ENCODE data around the gene MAPT. TPM values are rescaled to one million over a fixed set of nuclear protein-coding genes. Genes with fewer than 3 reads are reported as not detected.
A peak's percentile ranks its signal among the peaks of the same experiment; 100 is the strongest.

The MAPT gene
- total RNA-seq, 1 donor from 2014 or later, result 0.28 TPM

- Mint-ChIP-seq H3K4me1 (ENCODE audit: unreplicated experiment) (no peaks in the 10 kb centered on the region), H3K4me3 (ENCODE audit: unreplicated experiment) (no peak overlapping the region), H3K27ac (ENCODE audit: unreplicated experiment) (no peak overlapping the region), H3K27me3 (ENCODE audit: unreplicated experiment) (peaks cover 12% of the 10 kb centered on the region), H3K36me3 (ENCODE audit: low read depth, unreplicated experiment) (no peaks in the 10 kb centered on the region), H3K9me3 (ENCODE audit: unreplicated experiment) (no peaks in the 10 kb centered on the region)
- DNase-seq (ENCODE audit: low spot score), result no peak
- no peak for TF ChIP-seq CTCF (IDR thresholded peaks at IDR 0.05; ENCODE audit: unreplicated experiment)
These were observed 42.9 kb upstream of the MAPT start for GRCh38 chr17:45851464-45851863.

- no peaks in the 10 kb centered on the region for H3K36me3 Mint-ChIP-seq (ENCODE audit: low read depth, unreplicated experiment)
- no peak for DNase-seq (ENCODE audit: low spot score)
- H3K9me3 Mint-ChIP-seq (ENCODE audit: unreplicated experiment), result no peaks in the 10 kb centered on the region
- H3K4me3 Mint-ChIP-seq (ENCODE audit: unreplicated experiment), result no peak overlapping the region
- TF ChIP-seq CTCF (IDR thresholded peaks at IDR 0.05; ENCODE audit: unreplicated experiment), result no peak
- H3K4me1 Mint-ChIP-seq (ENCODE audit: unreplicated experiment), result no peaks in the 10 kb centered on the region
- H3K27me3 Mint-ChIP-seq (ENCODE audit: unreplicated experiment), result peaks cover 12% of the 10 kb centered on the region
- no peak overlapping the region for H3K27ac Mint-ChIP-seq (ENCODE audit: unreplicated experiment)
These were observed 42.5 kb upstream of the MAPT start for GRCh38 chr17:45851873-45852272.

- Mint-ChIP-seq H3K4me3 (ENCODE audit: unreplicated experiment) (no peak overlapping the region), H3K27me3 (ENCODE audit: unreplicated experiment) (peaks cover 8% of the 10 kb centered on the region), H3K36me3 (ENCODE audit: low read depth, unreplicated experiment) (no peaks in the 10 kb centered on the region), H3K9me3 (ENCODE audit: unreplicated experiment) (no peaks in the 10 kb centered on the region), H3K27ac (ENCODE audit: unreplicated experiment) (no peak overlapping the region), H3K4me1 (ENCODE audit: unreplicated experiment) (no peaks in the 10 kb centered on the region)
- peak; percentile 93 for TF ChIP-seq CTCF (IDR thresholded peaks at IDR 0.05; ENCODE audit: unreplicated experiment)
- peak; percentile 72 for DNase-seq (ENCODE audit: low spot score)
These were observed 41.6 kb upstream of the MAPT start for GRCh38 chr17:45852535-45853297.

- H3K27me3 Mint-ChIP-seq (ENCODE audit: unreplicated experiment), result peaks cover 9% of the 10 kb centered on the region
- H3K36me3 Mint-ChIP-seq (ENCODE audit: low read depth, unreplicated experiment), result no peaks in the 10 kb centered on the region
- no peak for DNase-seq (ENCODE audit: low spot score)
- no peak overlapping the region for H3K4me3 Mint-ChIP-seq (ENCODE audit: unreplicated experiment)
- no peak overlapping the region for H3K27ac Mint-ChIP-seq (ENCODE audit: unreplicated experiment)
- no peaks in the 10 kb centered on the region for H3K9me3 Mint-ChIP-seq (ENCODE audit: unreplicated experiment)
- no peaks in the 10 kb centered on the region for H3K4me1 Mint-ChIP-seq (ENCODE audit: unreplicated experiment)
- TF ChIP-seq CTCF (IDR thresholded peaks at IDR 0.05; ENCODE audit: unreplicated experiment), result no peak
These were observed 40.1 kb upstream of the MAPT start for GRCh38 chr17:45854209-45854608.

- Mint-ChIP-seq H3K4me3 (ENCODE audit: unreplicated experiment) (no peak overlapping the region), H3K9me3 (ENCODE audit: unreplicated experiment) (no peaks in the 10 kb centered on the region), H3K27me3 (ENCODE audit: unreplicated experiment) (peaks cover 7% of the 10 kb centered on the region), H3K36me3 (ENCODE audit: low read depth, unreplicated experiment) (no peaks in the 10 kb centered on the region), H3K4me1 (ENCODE audit: unreplicated experiment) (no peaks in the 10 kb centered on the region), H3K27ac (ENCODE audit: unreplicated experiment) (no peak overlapping the region)
- TF ChIP-seq CTCF (IDR thresholded peaks at IDR 0.05; ENCODE audit: unreplicated experiment), result no peak
- DNase-seq (ENCODE audit: low spot score), result no peak
These were observed 38.5 kb upstream of the MAPT start for GRCh38 chr17:45855691-45856336.
